H9 (cell line): Measurements from ENCODE around the gene TMEM129. TPM values are rescaled to one million over a fixed set of nuclear protein-coding genes. Genes with fewer than 3 reads are reported as not detected.

ENCODE experiments used
- DNase-seq: peaks from one replicate; pipeline ENCODE4 v3.0.0-alpha.2; 2017
- H2AFZ ChIP-seq: one replicate; pipeline ENCODE4 v1.6.1; 2013; ENCODE audit warnings: mild to moderate bottlenecking, low read length, control low read depth, moderate library complexity
- H2AK5ac ChIP-seq: 2 replicates; pipeline ENCODE4 v1.6.1; 2013; ENCODE audit warnings: low read length, control low read depth, mixed read lengths; ENCODE audit not compliant: insufficient read length
- H2BK120ac ChIP-seq: one replicate; pipeline ENCODE4 v1.6.1; 2013; ENCODE audit warnings: low read depth, mild to moderate bottlenecking, low read length, control low read depth, inconsistent platforms; ENCODE audit not compliant: poor library complexity, severe bottlenecking
- H2BK12ac ChIP-seq: 2 replicates; pipeline ENCODE4 v1.6.1; 2013; ENCODE audit warnings: low read length, control low read depth, mixed read lengths, low read depth; ENCODE audit not compliant: insufficient read length
- H2BK15ac ChIP-seq: 2 replicates; pipeline ENCODE4 v1.6.1; 2013; ENCODE audit warnings: low read depth, low read length, control low read depth
- H2BK20ac ChIP-seq: one replicate; pipeline ENCODE4 v1.6.1; 2013; ENCODE audit warnings: low read depth, mild to moderate bottlenecking, low read length, control low read depth, inconsistent platforms; ENCODE audit not compliant: poor library complexity, severe bottlenecking
- H2BK5ac ChIP-seq: 2 replicates; pipeline ENCODE4 v1.6.1; 2013; ENCODE audit warnings: low read length, control low read depth, mixed read lengths; ENCODE audit not compliant: insufficient read length
- H3K14ac ChIP-seq: 2 replicates; pipeline ENCODE4 v1.6.1; 2013; ENCODE audit warnings: low read length, control low read depth; ENCODE audit not compliant: insufficient read depth
- H3K18ac ChIP-seq: 2 replicates; pipeline ENCODE4 v1.6.1; 2013; ENCODE audit warnings: low read depth, mild to moderate bottlenecking, mixed read lengths, low read length, control low read depth; ENCODE audit not compliant: insufficient read length
- H3K23ac ChIP-seq: 2 replicates; pipeline ENCODE4 v1.6.1; 2013; ENCODE audit warnings: low read length, control low read depth, mixed read lengths, low read depth; ENCODE audit not compliant: insufficient read length
- H3K23me2 ChIP-seq: 2 replicates; pipeline ENCODE4 v1.6.1; 2013; ENCODE audit warnings: low read depth, mild to moderate bottlenecking, mixed read lengths, low read length, control low read depth; ENCODE audit not compliant: insufficient read length, poor library complexity, severe bottlenecking
- H3K27ac ChIP-seq: 2 replicates; pipeline ENCODE4 v1.5.1; 2013; ENCODE audit warnings: low read length, control low read depth, mixed read lengths, low read depth; ENCODE audit not compliant: insufficient read length
- H3K27me3 ChIP-seq: 2 replicates; pipeline ENCODE4 v1.6.1; 2013; ENCODE audit warnings: low read length, control low read depth, inconsistent platforms; ENCODE audit not compliant: insufficient read depth
- H3K4ac ChIP-seq: 2 replicates; pipeline ENCODE4 v1.6.1; 2013; ENCODE audit warnings: low read depth, mild to moderate bottlenecking, control low read depth, inconsistent platforms, low read length, moderate library complexity
- H3K4me1 ChIP-seq: 2 replicates; pipeline ENCODE4 v1.6.1; 2013; ENCODE audit warnings: low read length, control low read depth, inconsistent platforms; ENCODE audit not compliant: insufficient read depth
- H3K4me2 ChIP-seq: 2 replicates; pipeline ENCODE4 v1.6.1; 2013; ENCODE audit warnings: low read length, control low read depth, mixed read lengths; ENCODE audit not compliant: insufficient read length, insufficient read depth
- H3K56ac ChIP-seq: 2 replicates; pipeline ENCODE4 v1.6.1; 2013; ENCODE audit warnings: low read depth, mild to moderate bottlenecking, mixed read lengths, low read length, control low read depth; ENCODE audit not compliant: insufficient read length
- H3K79me1 ChIP-seq: 2 replicates; pipeline ENCODE4 v1.6.1; 2013; ENCODE audit warnings: low read depth, mild to moderate bottlenecking, moderate library complexity, low read length, control low read depth, inconsistent platforms; ENCODE audit not compliant: insufficient read depth, poor library complexity, severe bottlenecking
- H3K79me2 ChIP-seq: 2 replicates; pipeline ENCODE4 v1.6.1; 2013; ENCODE audit warnings: low read length, control low read depth, inconsistent platforms; ENCODE audit not compliant: insufficient read depth
- H3K9ac ChIP-seq: 2 replicates; pipeline ENCODE4 v1.6.1; 2013; ENCODE audit warnings: low read length, control low read depth, mixed read lengths; ENCODE audit not compliant: insufficient read length; ENCODE audit errors: extremely low read depth
- H3K9me3 ChIP-seq: one replicate; pipeline ENCODE4 v1.6.1; 2013; ENCODE audit warnings: low read depth, low read length, inconsistent platforms; ENCODE audit not compliant: control insufficient read depth
- H3T11ph ChIP-seq: one replicate; pipeline ENCODE4 v1.6.1; 2013; ENCODE audit warnings: mild to moderate bottlenecking, low read length, control low read depth, inconsistent platforms
- H4K20me1 ChIP-seq: one replicate; pipeline ENCODE4 v1.6.1; 2013; ENCODE audit not compliant: control insufficient read depth, insufficient read length, insufficient read depth
- H4K5ac ChIP-seq: 2 replicates; pipeline ENCODE4 v1.6.1; 2013; ENCODE audit warnings: low read depth, mild to moderate bottlenecking, mixed read lengths, low read length, control low read depth; ENCODE audit not compliant: insufficient read length
- H4K8ac ChIP-seq: replicated peaks from 2 replicates; pipeline ENCODE4 v1.6.1; 2013; ENCODE audit warnings: low read length, control low read depth, mixed read lengths, low read depth; ENCODE audit not compliant: insufficient read length
- H4K91ac ChIP-seq: 2 replicates; pipeline ENCODE4 v1.6.1; 2013; ENCODE audit warnings: low read depth, mild to moderate bottlenecking, moderate library complexity, mixed read lengths, low read length, control low read depth; ENCODE audit not compliant: insufficient read length
- H3K27ac Mint-ChIP-seq, 3 experiments: 2 replicates in 2 of 3; 3 replicates in 1 of 3; pipeline ENCODE4 v1.8.0; 2020 to 2021; ENCODE audit warnings: mixed read lengths in 3 of 3, mild to moderate bottlenecking in 1 of 3, moderate library complexity in 1 of 3
- H3K27me3 Mint-ChIP-seq: 2 replicates; pipeline ENCODE4 v1.8.0; 2021; ENCODE audit warnings: low read depth, mild to moderate bottlenecking, moderate library complexity, mixed read lengths
- H3K36me3 Mint-ChIP-seq, 3 experiments: 2 replicates in 2 of 3; 3 replicates in 1 of 3; pipeline ENCODE4 v1.8.0; 2020 to 2021; ENCODE audit warnings: low read depth in 3 of 3, mixed read lengths in 3 of 3; ENCODE audit not compliant: insufficient read depth in 1 of 3
- H3K4me1 Mint-ChIP-seq, 2 experiments: 2 replicates each; pipeline ENCODE4 v1.8.0; 2020; ENCODE audit warnings: mixed read lengths in 2 of 2
- H3K4me3 Mint-ChIP-seq, 2 experiments: 2 replicates in 1 of 2; 3 replicates in 1 of 2; pipeline ENCODE4 v1.8.0; 2020 to 2021; ENCODE audit warnings: mild to moderate bottlenecking in 2 of 2, mixed read lengths in 2 of 2, moderate library complexity in 1 of 2
- H3K9me3 Mint-ChIP-seq, 2 experiments: 2 replicates in 1 of 2; 3 replicates in 1 of 2; pipeline ENCODE4 v1.8.0; 2020; ENCODE audit warnings: mild to moderate bottlenecking in 2 of 2, mixed read lengths in 2 of 2, moderate library complexity in 1 of 2
- WGBS: extraction: QIAGEN DNeasy Blood & Tissue Kit; methylation state at CpG from one replicate; pipeline ENCODE4 v1.1.7; 2013; ENCODE audit warnings: missing lambda C conversion rate, low lambda C conversion rate, mixed read lengths; ENCODE audit not compliant: insufficient read length; ENCODE audit errors: extremely low coverage; 5-methylcytosine and 5-hydroxymethylcytosine counted together
- total RNA-seq: library from RNA; stranded (reverse); gene quantifications from 2 replicates; pipeline ENCODE4 v1.2.1, GENCODE V29; 2021
- TF ChIP-seq, protein P1 (sequence below): fragments of 200-600 bp; sonication (generic); conservative IDR thresholded peaks from 3 replicates; pipeline ENCODE4 v1.8.0; 2021; ENCODE audit warnings: antibody characterized with exemption, mild to moderate bottlenecking

Gene TMEM129
- total RNA-seq, 1 experiment from 2014 or later, result 27.3 TPM

DNA sequence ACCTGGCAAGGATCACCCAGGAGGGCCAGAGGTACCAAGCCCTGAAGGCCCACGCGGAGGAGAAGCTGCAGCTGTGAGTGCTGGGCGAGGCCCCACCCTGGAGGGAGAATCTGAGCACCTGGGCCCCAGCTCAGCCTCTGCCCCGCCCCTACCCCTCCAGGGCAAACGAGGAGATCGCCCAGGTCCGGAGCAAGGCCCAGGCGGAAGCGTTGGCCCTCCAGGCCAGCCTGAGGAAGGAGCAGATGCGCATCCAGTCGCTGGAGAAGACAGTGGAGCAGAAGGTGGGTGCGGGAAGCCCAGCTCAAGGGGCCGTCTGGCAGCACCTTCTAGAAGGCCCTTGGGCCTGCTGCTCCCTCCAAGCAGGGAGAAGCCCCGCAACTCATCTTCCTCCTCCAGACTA is 23.4 kb upstream of the TMEM129 start:
- Histone ChIP-seq H3K4me2 (no peak overlapping the region), H2BK15ac (no peak overlapping the region), H2BK5ac (no peak overlapping the region), H3K9me3 (no peaks in the 10 kb centered on the region), H2AFZ (no peak overlapping the region), H4K8ac (no peak overlapping the region), H3K56ac (no peak overlapping the region), H3K79me1 (no peaks in the 10 kb centered on the region), H3K27ac (no peak overlapping the region), H2BK12ac (no peak overlapping the region), H3K23me2 (no peaks in the 10 kb centered on the region), H3K23ac (no peak overlapping the region), H3T11ph (no peak overlapping the region), H3K27me3 (no peaks in the 10 kb centered on the region), H4K20me1 (no peaks in the 10 kb centered on the region), H4K91ac (no peak overlapping the region), H3K79me2 (no peaks in the 10 kb centered on the region), H3K4me1 (no peaks in the 10 kb centered on the region), H3K18ac (no peak overlapping the region), H2BK120ac (no peak overlapping the region), H2BK20ac (no peak overlapping the region), H4K5ac (no peak overlapping the region), H3K4ac (no peak overlapping the region), H3K9ac (no peak overlapping the region), H3K14ac (no peak overlapping the region), H2AK5ac (no peak overlapping the region)
- no CpG with 5 or more reads among the region's 14 CpGs for WGBS
- Mint-ChIP-seq H3K4me1 (0 out of 4 replicates have a peak, but pooled peaks cover 0 to 7% of the 10 kb centered on the region in 2 experiments), H3K9me3 (no peaks in the 10 kb centered on the region), H3K4me3 (no peak overlapping the region; a peak in 1 of 5 replicates), H3K27ac (peak overlapping the region in 1 of 3 experiments; percentile 79; a peak in 3 of 7 replicates), H3K36me3 (peaks cover 22 to 60% (median 50%) of the 10 kb centered on the region in 3 experiments; a peak in 6 of 7 replicates), H3K27me3 (no peaks in the 10 kb centered on the region)
- TF ChIP-seq, protein P1, sequence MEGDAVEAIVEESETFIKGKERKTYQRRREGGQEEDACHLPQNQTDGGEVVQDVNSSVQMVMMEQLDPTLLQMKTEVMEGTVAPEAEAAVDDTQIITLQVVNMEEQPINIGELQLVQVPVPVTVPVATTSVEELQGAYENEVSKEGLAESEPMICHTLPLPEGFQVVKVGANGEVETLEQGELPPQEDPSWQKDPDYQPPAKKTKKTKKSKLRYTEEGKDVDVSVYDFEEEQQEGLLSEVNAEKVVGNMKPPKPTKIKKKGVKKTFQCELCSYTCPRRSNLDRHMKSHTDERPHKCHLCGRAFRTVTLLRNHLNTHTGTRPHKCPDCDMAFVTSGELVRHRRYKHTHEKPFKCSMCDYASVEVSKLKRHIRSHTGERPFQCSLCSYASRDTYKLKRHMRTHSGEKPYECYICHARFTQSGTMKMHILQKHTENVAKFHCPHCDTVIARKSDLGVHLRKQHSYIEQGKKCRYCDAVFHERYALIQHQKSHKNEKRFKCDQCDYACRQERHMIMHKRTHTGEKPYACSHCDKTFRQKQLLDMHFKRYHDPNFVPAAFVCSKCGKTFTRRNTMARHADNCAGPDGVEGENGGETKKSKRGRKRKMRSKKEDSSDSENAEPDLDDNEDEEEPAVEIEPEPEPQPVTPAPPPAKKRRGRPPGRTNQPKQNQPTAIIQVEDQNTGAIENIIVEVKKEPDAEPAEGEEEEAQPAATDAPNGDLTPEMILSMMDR, result no peak
- DNase-seq, result no peak
